C4-2B (cell line): ENCODE data around the gene NEMP1.

Experiments
- H3K27ac ChIP-seq: fragments of 450-650 bp; 2 replicates; pipeline ENCODE4 v1.5.1; 2017
- CTCF ChIP-seq: fragments of 450-650 bp; conservative IDR thresholded peaks from 2 replicates; pipeline ENCODE4 v1.5.1; 2017; ENCODE audit warnings: mild to moderate bottlenecking
- ZFX ChIP-seq: fragments of 450-650 bp; IDR thresholded peaks from 2 replicates; pipeline ENCODE4 v1.6.1; 2017

The NEMP1 gene

GRCh38 chr12:57009949-57010626, 68.5 kb downstream of the NEMP1 start:
- TF ChIP-seq ZFX (no peak), CTCF (no peak)
- no peak overlapping the region for H3K27ac ChIP-seq

DNA sequence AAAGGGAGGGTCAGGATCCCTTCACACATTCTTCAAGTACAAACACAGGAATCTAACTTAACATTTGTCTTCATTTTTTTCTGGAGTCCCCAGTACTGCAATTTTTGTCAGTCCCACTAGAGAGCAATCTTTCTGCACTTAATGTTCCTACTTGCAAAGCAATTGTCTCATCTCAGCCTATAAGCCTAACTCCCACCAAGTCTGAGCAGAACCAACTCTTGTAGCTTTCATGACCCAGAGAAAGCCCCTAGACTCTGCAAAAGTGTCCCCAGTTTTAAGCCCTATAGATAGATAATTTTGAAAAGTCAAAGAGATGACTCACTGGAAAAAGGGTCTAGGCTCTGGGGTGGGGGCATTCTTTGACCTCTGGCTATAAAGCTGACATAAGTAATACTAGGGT, 70.4 kb downstream of the NEMP1 start:
- peak overlapping the region; percentile 3; the same call in 1 of the 2 replicates for H3K27ac ChIP-seq
- TF ChIP-seq CTCF (peak; percentile 81), ZFX (no peak)

GRCh38 chr12:57006809-57007475, 71.6 kb downstream of the NEMP1 start:
- peak overlapping the region; percentile 66 for H3K27ac ChIP-seq
- TF ChIP-seq CTCF (no peak; the same call in none of the 2 replicates), ZFX (no peak)

DNA sequence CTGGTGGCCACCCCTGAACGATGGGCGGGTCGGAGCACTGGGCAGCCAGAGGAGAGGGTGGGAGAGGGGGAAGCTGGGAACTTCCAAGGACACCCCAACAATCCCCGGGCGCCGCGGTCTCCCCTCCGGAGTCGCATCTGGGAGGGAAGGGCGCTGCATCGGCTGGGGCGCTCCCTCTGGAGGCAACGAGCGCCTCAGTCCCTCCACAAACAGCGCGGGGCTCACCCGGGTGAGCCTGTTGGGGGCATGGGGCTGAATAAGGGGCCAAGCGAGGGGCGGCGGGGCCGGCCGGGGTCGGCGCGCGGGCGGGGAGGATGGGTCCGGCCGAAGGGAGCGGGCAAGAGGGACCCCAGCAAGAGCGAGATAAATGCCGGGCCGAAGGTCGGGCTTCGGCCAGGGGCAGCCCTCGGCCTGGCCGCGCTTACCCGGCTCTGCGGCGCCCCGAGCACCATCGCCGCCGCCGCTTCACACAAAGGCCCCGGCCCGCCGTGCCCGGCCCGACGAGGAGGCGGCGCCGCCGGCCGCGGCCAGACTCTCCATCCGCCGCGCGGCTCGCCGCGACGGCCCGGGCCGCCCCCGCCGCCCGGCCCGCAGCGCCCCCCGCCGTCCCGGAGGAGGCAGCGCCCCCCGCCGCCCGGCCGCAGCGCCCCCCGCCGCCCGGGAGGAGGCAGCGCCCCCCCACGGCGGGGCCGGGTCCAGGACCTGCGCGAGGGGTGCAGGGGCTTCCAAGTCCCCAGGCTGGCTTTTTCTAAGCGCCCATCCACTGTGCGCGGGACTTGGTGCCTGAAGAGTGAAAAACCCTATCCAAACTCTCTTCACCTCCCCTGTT, 72.4 kb downstream of the NEMP1 start, which contains the start of gene ZBTB39:
ZBTB39 (minus strand) TSS at position 567 of the 829 bp plus-strand sequence. CDS start 1,629 bp downstream, outside the sequence.
- H3K27ac ChIP-seq, result peak within 1 kb of the TSS; percentile 66
- TF ChIP-seq ZFX (peak; percentile 71; the same call in 1 of the 2 replicates), CTCF (peak; percentile 97)
